Upper lobe of left lung (tissue), 6 donors: ENCODE data around the gene TMEM123. TPM values are rescaled to one million over a fixed set of nuclear protein-coding genes. Genes with fewer than 3 reads are reported as not detected.
A peak's percentile ranks its signal among the peaks of the same experiment; 100 is the strongest.

Source experiments
- ATAC-seq, 2 donors: fragments of 200-7000 bp; cut with Tn5 transposase; one replicate each; pipeline ENCODE4 v1.9.1; 2022; ENCODE audit warnings: mild to moderate bottlenecking in 2 of 2, moderate library complexity in 2 of 2; ENCODE audit not compliant: low FRiP score in 2 of 2
- DNase-seq, 2 donors: peaks; one replicate each; pipeline ENCODE4 v3.0.0-alpha.2; 2019 to 2020
- H3K27ac ChIP-seq, 4 donors: fragments of 200-600 bp; sonication (generic); one replicate each; pipeline ENCODE4 v1.5.1; 2016 to 2019
- H3K27me3 ChIP-seq, 4 donors: fragments of 200-600 bp; sonication (generic); one replicate each; pipeline ENCODE4 v1.5.1; 2017 to 2019
- H3K36me3 ChIP-seq, 4 donors: fragments of 200-600 bp; sonication (generic); one replicate each; pipeline ENCODE4 v1.5.1; 2016 to 2019
- H3K4me1 ChIP-seq, 4 donors: fragments of 200-600 bp; sonication (generic); one replicate each; pipeline ENCODE4 v1.5.1; 2018 to 2019
- H3K4me3 ChIP-seq, 4 donors: fragments of 200-600 bp; sonication (generic); one replicate each; pipeline ENCODE4 v1.5.1; 2017 to 2019; ENCODE audit warnings: mild to moderate bottlenecking in 2 of 4, moderate library complexity in 1 of 4
- H3K9me3 ChIP-seq, 4 donors: fragments of 200-600 bp; sonication (generic); one replicate each; pipeline ENCODE4 v1.5.1; 2018 to 2019
- EP300 ChIP-seq, 4 donors: sonication (generic); formaldehyde crosslinking; IDR thresholded peaks; one replicate each; pipeline ENCODE4 v1.5.1; 2017; ENCODE audit warnings: antibody characterized with exemption in 4 of 4, control low read depth in 2 of 4
- POLR2A ChIP-seq, 4 donors: fragments of 450-650 bp; IDR thresholded peaks; one replicate each; pipeline ENCODE4 v1.5.1; 2016 to 2017; ENCODE audit warnings: antibody characterized with exemption in 4 of 4, mild to moderate bottlenecking in 2 of 4
- POLR2AphosphoS5 ChIP-seq, 2 donors: sonication (generic); formaldehyde crosslinking; IDR thresholded peaks; one replicate each; pipeline ENCODE4 v1.5.1; 2017; ENCODE audit warnings: antibody characterized with exemption in 2 of 2
- WGBS, 2 donors: methylation state at CpG; one replicate each; pipeline ENCODE4 v1.1.5; 2017 to 2018; 5-methylcytosine and 5-hydroxymethylcytosine counted together
- total RNA-seq, 6 donors: library from RNA; depleted of rRNA in 4 of 6; stranded (reverse); fragments of >200 nt in 4 of 6; gene quantifications; one replicate each; pipeline versions ENCODE4 v1.1.0 to v1.2.1, GENCODE V29; 2016 to 2021
- TF ChIP-seq, protein P1 (sequence below), 6 experiments: fragments of 450-650 bp in 4 of 6; fragments of 200-600 bp in 2 of 6; sonication (generic) in 2 of 6; IDR thresholded peaks; one replicate each; pipeline ENCODE4 v1.5.1; 2016 to 2019; ENCODE audit warnings: antibody characterized with exemption in 6 of 6
- donor health status: DM: no; HTN: no; CAD: no; lungs with moderate emphysema.
- donor health status: DM: no; HTN: yes; CAD: no; lungs with severe emphysema.

TMEM123 gene
- total RNA-seq, 6 donors from 2014 or later, result 55.5 to 200 (median 121) TPM

DNA sequence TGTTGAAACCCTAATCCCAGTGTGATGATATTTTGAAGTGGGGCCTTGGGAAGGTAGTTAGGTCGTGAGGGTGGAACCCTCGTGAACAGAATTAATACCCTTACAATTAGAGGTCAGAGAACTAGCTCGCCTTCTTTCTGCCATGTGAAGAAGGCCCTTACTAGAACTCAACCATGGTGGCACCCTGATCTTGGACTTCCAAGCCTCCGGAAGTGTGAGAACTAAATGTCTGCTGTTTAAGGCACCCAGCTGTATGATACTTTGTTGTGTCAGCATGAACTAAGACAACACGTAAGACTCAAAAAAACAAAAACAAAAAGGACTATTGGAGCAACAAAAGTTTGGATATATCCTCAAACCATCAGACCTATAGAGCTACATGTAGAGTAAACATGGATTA lies 52.0 kb downstream of the TMEM123 start:
- H3K36me3 ChIP-seq, result peaks cover 6 to 62% (median 14%) of the 10 kb centered on the region in 4 donors
- H3K27me3 ChIP-seq, result no peaks in the 10 kb centered on the region
- WGBS, 2 donors, result 91 to 94% methylated on average over 5 of the region's 5 CpGs

GRCh38 chr11:102399189-102399588 lies 53.4 kb downstream of the TMEM123 start:
- no peak overlapping the region for H3K4me3 ChIP-seq
- H3K4me1 ChIP-seq, result peaks cover 0 to 4% (median 3%) of the 10 kb centered on the region in 4 donors
- H3K36me3 ChIP-seq, result peaks cover 6 to 73% (median 15%) of the 10 kb centered on the region in 4 donors
- no peak for DNase-seq
- no peak for ATAC-seq
- H3K27ac ChIP-seq, result no peak overlapping the region
- no peaks in the 10 kb centered on the region for H3K9me3 ChIP-seq
- no peaks in the 10 kb centered on the region for H3K27me3 ChIP-seq
- WGBS, 2 donors, result 96% methylated on average over 2 of the region's 2 CpGs
- no peak for TF ChIP-seq EP300 (IDR thresholded peaks at IDR 0.05)
- TF ChIP-seq POLR2AphosphoS5 (IDR thresholded peaks at IDR 0.05), result no peak
- TF ChIP-seq POLR2A (IDR thresholded peaks at IDR 0.05), result no peak
- TF ChIP-seq, protein P1, sequence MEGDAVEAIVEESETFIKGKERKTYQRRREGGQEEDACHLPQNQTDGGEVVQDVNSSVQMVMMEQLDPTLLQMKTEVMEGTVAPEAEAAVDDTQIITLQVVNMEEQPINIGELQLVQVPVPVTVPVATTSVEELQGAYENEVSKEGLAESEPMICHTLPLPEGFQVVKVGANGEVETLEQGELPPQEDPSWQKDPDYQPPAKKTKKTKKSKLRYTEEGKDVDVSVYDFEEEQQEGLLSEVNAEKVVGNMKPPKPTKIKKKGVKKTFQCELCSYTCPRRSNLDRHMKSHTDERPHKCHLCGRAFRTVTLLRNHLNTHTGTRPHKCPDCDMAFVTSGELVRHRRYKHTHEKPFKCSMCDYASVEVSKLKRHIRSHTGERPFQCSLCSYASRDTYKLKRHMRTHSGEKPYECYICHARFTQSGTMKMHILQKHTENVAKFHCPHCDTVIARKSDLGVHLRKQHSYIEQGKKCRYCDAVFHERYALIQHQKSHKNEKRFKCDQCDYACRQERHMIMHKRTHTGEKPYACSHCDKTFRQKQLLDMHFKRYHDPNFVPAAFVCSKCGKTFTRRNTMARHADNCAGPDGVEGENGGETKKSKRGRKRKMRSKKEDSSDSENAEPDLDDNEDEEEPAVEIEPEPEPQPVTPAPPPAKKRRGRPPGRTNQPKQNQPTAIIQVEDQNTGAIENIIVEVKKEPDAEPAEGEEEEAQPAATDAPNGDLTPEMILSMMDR (IDR thresholded peaks at IDR 0.05), result no peak

More for the DNA sequence above, 52.0 kb downstream of the TMEM123 start:
- peaks cover 0 to 4% (median 3%) of the 10 kb centered on the region in 4 donors for H3K4me1 ChIP-seq
- H3K4me3 ChIP-seq, result no peak overlapping the region
- no peak for TF ChIP-seq EP300 (IDR thresholded peaks at IDR 0.05)
- TF ChIP-seq POLR2AphosphoS5 (IDR thresholded peaks at IDR 0.05), result no peak
- TF ChIP-seq POLR2A (IDR thresholded peaks at IDR 0.05), result no peak
- TF ChIP-seq, protein P1 (IDR thresholded peaks at IDR 0.05), result no peak
- DNase-seq (no peak), ATAC-seq (no peak)
- H3K27ac ChIP-seq, result no peak overlapping the region
- H3K9me3 ChIP-seq, result no peaks in the 10 kb centered on the region

DNA sequence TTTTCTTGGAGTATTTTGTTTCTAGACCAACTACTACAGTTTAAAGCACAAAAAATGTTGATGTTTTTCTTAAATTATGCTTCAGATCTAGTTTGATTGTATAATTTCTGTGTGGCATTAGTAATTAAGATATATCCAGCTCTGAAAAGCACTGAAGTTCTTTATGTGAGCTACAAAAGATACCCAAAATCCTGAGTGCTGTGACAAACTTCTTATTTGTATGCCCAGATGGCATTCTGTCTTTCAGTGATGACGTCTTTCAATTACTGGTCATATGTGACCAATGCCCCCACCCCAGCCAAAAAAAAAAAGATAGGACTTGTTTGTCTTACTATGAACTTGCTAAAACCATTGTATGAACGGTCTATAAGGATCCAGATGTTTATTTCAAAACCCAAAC lies 54.3 kb downstream of the TMEM123 start:
- Histone ChIP-seq H3K27me3 (no peaks in the 10 kb centered on the region), H3K4me3 (no peak overlapping the region), H3K4me1 (peaks cover 0 to 4% (median 3%) of the 10 kb centered on the region in 4 donors), H3K9me3 (no peaks in the 10 kb centered on the region), H3K36me3 (peaks cover 7 to 77% (median 18%) of the 10 kb centered on the region in 4 donors), H3K27ac (no peak overlapping the region)
- WGBS, 2 donors, result 89 to 94% methylated on average over 2 of the region's 2 CpGs
- DNase-seq (no peak), ATAC-seq (no peak)
- TF ChIP-seq POLR2A (IDR thresholded peaks at IDR 0.05) (no peak), EP300 (IDR thresholded peaks at IDR 0.05) (no peak), POLR2AphosphoS5 (IDR thresholded peaks at IDR 0.05) (no peak)
- TF ChIP-seq, protein P1 (IDR thresholded peaks at IDR 0.05), result no peak

GRCh38 chr11:102396708-102397563 lies 55.6 kb downstream of the TMEM123 start:
- Histone ChIP-seq H3K9me3 (no peaks in the 10 kb centered on the region), H3K27ac (peak overlapping the region in 1 of 4 donors; percentile 1), H3K4me3 (no peak overlapping the region), H3K36me3 (peaks cover 10 to 86% (median 20%) of the 10 kb centered on the region in 4 donors), H3K27me3 (no peaks in the 10 kb centered on the region), H3K4me1 (peaks cover 0 to 3% (median 0%) of the 10 kb centered on the region in 4 donors)
- TF ChIP-seq EP300 (IDR thresholded peaks at IDR 0.05) (no peak), POLR2AphosphoS5 (IDR thresholded peaks at IDR 0.05) (no peak), POLR2A (IDR thresholded peaks at IDR 0.05) (no peak)
- TF ChIP-seq, protein P1 (IDR thresholded peaks at IDR 0.05), result no peak
- WGBS, 2 donors, result 75 to 83% methylated on average over 4 of the region's 4 CpGs
- no peak for DNase-seq
- no peak for ATAC-seq
